ENCODE data around the gene BIK. TPM values are rescaled to one million over a fixed set of nuclear protein-coding genes. Genes with fewer than 3 reads are reported as not detected.

BIK gene, protein sequence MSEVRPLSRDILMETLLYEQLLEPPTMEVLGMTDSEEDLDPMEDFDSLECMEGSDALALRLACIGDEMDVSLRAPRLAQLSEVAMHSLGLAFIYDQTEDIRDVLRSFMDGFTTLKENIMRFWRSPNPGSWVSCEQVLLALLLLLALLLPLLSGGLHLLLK
- 61.0 and 99.3 TPM in 2 replicates for total RNA-seq

DNA sequence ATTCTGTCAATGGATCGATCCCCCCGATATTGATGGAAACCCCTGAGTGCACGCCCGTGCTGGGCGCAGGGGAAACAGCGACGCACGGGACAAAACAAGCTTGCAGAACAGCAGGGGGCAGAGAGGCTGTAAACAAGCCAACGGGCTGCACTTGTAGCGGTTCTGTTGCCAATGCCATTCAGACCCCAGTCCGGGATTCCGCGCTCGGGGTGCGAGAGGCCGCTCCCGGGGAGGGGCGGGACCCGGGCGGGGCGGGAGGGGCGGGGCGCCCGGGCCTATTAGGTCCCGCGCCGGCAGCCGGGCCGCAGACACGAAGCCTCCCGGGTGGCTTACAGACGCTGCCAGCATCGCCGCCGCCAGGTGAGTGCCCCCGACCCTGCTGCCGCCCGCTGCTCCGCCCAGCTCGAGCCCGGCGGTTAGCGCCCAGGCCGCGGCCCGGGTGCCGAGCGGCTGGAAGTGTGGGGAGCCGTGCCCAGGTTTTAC is at the start of gene BIK:
BIK (plus strand) TSS at position 307 of the 483 bp plus-strand sequence. CDS start 13,273 bp downstream, outside the sequence.

DNA sequence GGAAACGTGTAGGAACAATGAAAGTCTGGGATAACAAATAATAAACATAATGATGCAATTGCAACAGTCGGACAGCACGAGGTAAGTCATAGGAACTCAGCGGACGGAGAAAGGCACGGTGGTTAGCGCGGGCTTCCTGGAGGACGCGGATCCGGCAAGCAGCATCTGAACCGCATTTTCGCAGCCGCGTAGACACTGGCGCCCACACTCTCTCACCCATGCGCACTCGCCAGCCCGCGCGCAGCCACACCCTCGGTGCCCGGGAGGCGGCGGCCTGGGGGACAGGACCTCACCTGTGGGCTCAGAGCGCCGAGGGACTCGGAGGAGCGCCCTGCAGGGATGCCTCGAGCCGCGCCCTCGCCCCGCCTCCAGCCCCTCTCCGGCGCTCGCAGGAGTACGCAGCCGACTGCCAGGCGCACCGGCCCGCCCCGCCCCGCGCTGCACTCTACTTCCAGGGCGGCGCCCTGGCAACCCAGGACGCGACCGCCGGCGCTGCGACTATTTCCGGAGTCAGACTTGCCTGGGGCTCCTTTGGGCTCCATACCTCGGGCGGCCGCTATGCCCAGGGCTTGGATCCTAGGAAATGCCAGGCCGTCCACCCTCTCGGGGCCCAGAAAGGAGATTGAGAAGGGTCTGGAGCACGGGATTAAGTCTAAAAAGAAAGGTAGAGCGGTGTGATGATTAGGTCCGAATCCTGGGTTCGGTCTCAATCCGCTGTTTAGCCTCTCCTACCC is 21.4 kb upstream of the BIK start, which contains the start of gene TTLL1:
TTLL1 (minus strand) TSS at position 408 of the 734 bp plus-strand sequence. CDS start 13,805 bp downstream, outside the sequence.

DNA sequence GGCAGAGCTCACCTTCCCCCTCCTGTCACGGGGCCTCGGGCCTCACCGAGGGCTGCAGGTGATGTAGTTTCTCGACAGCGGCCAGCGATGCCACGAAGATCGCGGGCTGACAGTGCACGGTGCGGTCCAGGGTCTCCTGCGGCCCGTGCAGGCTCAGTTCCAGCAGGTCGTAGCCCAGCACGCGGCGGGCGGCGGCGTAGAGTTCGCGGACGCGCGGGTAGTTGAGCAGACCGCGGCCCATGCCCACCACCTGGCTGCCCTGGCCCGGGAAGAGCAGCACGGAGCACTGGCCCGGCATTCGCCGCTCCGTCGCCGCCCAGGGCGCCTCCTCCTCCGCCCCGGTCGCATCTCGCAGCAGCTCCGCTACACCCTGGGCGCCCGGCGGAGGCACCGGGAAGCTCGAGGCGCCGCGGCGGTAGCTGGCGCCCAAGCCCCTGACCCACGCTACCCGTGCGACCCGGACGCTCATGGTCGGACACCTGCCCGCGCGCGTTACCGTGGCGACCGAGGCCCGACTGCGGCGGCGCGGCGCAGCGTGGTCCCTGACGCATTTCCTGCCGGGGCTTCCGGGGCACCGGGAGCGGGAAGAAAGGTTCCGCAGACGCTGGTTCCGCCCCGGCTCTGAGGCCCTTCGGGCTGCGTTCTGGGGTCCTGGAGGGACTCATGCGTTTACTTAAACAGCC is 32.5 kb downstream of the BIK start, which contains the start of gene MCAT:
MCAT (minus strand) TSS at position 519 of the 683 bp plus-strand sequence; CDS start at position 469, 50 bp downstream.

DNA sequence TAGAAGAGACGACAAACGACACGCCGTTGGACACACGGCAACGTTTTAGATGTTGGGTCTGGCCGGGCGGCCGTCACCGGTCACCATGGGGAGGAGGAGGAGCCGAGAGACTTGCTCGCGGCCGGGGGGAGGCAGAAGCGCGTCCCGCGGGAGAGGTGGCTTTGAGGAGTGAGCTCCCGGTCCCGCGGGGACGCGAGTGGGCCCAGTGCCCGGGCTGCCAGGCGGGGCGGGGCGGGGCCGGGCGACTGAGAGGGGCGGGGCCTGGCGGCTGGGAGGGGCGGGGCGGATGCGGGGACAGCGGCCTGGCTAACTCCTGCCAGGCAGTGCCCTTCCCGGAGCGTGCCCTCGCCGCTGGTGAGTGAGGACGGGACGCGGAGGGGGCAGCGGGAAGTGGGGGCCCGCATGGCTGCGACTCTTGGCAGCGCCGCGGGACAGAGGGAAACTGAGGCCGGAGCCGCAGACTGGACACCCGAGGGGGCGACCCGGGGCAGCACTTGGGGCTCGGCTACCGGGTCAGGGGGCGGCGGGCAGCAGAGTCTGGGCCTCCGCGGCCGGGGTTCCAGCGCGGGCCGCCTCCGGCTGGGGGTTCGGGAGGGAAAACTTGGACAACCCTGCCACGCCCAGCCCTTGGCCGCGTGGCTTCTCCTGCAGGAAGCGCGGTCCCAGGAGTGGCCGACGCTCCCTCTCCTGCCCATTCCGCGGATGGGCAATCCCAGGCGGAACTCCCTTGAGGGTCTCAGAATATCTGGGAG is 40.9 kb downstream of the BIK start, which contains the start of gene TSPO:
TSPO (plus strand) TSS at position 309 of the 752 bp plus-strand sequence. CDS start 7,680 bp downstream, outside the sequence.

Other genes with a start within 250 kb of the BIK start
- 45.2 and 55.7 TPM in 2 replicates for gene PACSIN2, start 95.6 kb upstream of the BIK start, total RNA-seq
- gene TTLL1, start 21.4 kb upstream of the BIK start, total RNA-seq = 6.3 and 7.7 TPM in 2 replicates
- 13.4 and 16.9 TPM in 2 replicates for gene MCAT, start 32.6 kb downstream of the BIK start, total RNA-seq
- gene TSPO, start 40.8 kb downstream of the BIK start, total RNA-seq = 781 and 866 TPM in 2 replicates
- gene TTLL12, start 76.4 kb downstream of the BIK start, total RNA-seq = 75.4 and 88.5 TPM in 2 replicates
- gene SCUBE1, start 232.6 kb downstream of the BIK start, total RNA-seq = not detected in 2 replicates

All from tracheal epithelial cell (primary cell).